HG03521 (cell line): ENCODE measurements around the gene SESTD1.
"Not testable (repeated sequence)": the region's sequence is repeated elsewhere in the genome, so short reads cannot be mapped to it uniquely, and the experiment has no call there.

Source experiments
- ATAC-seq: cut with Tn5 transposase; IDR thresholded peaks from one replicate; pipeline ENCODE4 v1.9.1; 2021; ENCODE audit warnings: mild to moderate bottlenecking, moderate library complexity; ENCODE audit not compliant: unreplicated experiment

SESTD1 gene

GRCh38 chr2:179124282-179124681 is 140.3 kb downstream of the SESTD1 start:
- no peak for ATAC-seq

- no peak for ATAC-seq
These were observed 141.4 kb downstream of the SESTD1 start for GRCh38 chr2:179123272-179123662.

GRCh38 chr2:179107737-179108136 is 156.9 kb downstream of the SESTD1 start:
- no peak for ATAC-seq

- ATAC-seq, result peak; percentile 76
These were observed 157.8 kb downstream of the SESTD1 start for GRCh38 chr2:179106676-179107428.

GRCh38 chr2:179106342-179106675 is 158.3 kb downstream of the SESTD1 start:
- no peak for ATAC-seq

- ATAC-seq, result no peak
These were observed 159.9 kb downstream of the SESTD1 start for GRCh38 chr2:179104736-179105135.

GRCh38 chr2:179098080-179098689 is 166.4 kb downstream of the SESTD1 start:
- no peak for ATAC-seq

- ATAC-seq, result no peak
These were observed 167.5 kb downstream of the SESTD1 start for GRCh38 chr2:179097131-179097530.

GRCh38 chr2:179096090-179096489 is 168.5 kb downstream of the SESTD1 start:
- peak; percentile 98 for ATAC-seq

- ATAC-seq, result not testable (repeated sequence)
These were observed 171.7 kb downstream of the SESTD1 start for GRCh38 chr2:179092912-179093311.

GRCh38 chr2:179082697-179083096 is 181.9 kb downstream of the SESTD1 start:
- ATAC-seq, result no peak

- ATAC-seq, result no peak
These were observed 182.7 kb downstream of the SESTD1 start for GRCh38 chr2:179081954-179082353.

- no peak for ATAC-seq
These were observed 192.1 kb downstream of the SESTD1 start for GRCh38 chr2:179072527-179072926.

GRCh38 chr2:179071810-179072355 is 192.7 kb downstream of the SESTD1 start:
- ATAC-seq, result no peak

- no peak for ATAC-seq
These were observed 193.7 kb downstream of the SESTD1 start for GRCh38 chr2:179070895-179071294.

GRCh38 chr2:179069685-179070084 is 194.9 kb downstream of the SESTD1 start:
- no peak for ATAC-seq

- ATAC-seq, result no peak
These were observed 195.5 kb downstream of the SESTD1 start for GRCh38 chr2:179068991-179069643.

- peak; percentile 56 for ATAC-seq
These were observed 205.5 kb downstream of the SESTD1 start for GRCh38 chr2:179059026-179059700.

- no peak for ATAC-seq
These were observed 206.9 kb downstream of the SESTD1 start for GRCh38 chr2:179057737-179058136.

GRCh38 chr2:179053568-179053967 is 211.1 kb downstream of the SESTD1 start:
- not testable (repeated sequence) for ATAC-seq
